Glomerular visceral epithelial cell (primary cell): Measurements from ENCODE around the gene EXOSC6.
"Not testable (repeated sequence)": the region's sequence is repeated elsewhere in the genome, so short reads cannot be mapped to it uniquely, and the experiment has no call there.

Experiments used
- DNase-seq: peaks from one replicate; pipeline ENCODE4 v3.0.0-alpha.2; 2016; ENCODE audit errors: extremely low spot score

EXOSC6 gene

DNA sequence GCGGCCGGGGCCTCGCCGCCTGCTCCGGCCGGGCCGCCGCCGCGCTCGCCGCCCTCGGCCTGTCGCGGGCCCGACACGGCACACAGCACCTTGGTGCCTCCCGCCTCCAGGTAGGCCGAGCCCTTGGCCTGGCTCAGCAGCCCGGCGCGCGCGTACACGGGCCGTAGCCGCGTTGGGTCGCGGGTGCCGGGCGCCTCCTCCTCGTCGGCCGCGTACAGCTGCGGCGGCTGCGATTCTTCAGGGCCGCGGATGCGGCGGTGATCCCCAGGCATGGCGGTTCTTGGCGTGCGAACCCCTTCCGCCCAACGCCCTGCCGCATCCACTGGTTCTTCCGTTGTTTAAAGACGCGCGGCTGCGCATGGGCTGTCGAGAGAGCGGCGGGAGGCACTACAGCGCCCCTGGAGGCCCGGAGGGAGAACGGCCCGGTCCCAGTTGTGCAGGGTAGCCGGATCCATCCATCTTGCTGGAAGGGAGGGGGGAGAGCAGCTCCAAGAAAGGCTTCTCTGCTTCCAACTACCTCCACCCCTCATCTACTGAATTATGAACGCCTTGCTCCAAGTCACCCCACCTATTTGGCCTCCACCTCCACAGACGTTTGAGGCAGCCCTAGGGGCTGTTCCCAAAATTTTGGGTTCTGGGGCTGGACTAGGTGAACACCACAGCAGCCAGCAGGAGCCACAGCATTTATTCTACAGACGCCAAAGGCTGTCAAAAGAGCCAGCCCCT lies at the start of gene EXOSC6:
Gene EXOSC6, minus strand, starts transcription at position 312 of the 726 bp plus-strand sequence. Its CDS starts 40 bp downstream, at position 272.
- peak; percentile 93 for DNase-seq

DNA sequence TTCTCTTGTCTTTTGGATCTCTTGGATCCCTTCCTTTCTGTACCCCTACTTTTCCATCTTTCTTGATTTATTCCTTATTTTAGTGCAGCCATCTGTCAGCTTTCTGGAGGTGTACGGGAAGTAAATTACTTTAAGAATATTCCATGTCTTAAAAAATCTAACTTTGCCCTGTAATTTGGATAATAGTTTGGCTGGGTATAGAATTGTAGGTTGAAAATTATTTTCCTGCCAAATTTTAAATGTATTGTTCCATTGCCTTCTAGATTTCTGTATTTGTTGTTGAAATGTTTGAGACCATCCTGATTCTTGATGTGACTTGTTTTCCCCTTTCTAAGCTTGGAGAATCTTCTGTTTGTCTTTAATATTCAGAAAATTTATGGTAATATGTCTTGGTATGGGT lies 49.4 kb upstream of the EXOSC6 start:
- no peak for DNase-seq

- DNase-seq = peak; percentile 65
These were observed 47.5 kb upstream of the EXOSC6 start, which contains the start of gene DDX19B for GRCh38 chr16:70298988-70299938. DDX19B (plus strand) TSS chr16:70299186; CDS start chr16:70299298, 112 bp downstream.

GRCh38 chr16:70295634-70296033 lies 43.9 kb upstream of the EXOSC6 start:
- no peak for DNase-seq

DNA sequence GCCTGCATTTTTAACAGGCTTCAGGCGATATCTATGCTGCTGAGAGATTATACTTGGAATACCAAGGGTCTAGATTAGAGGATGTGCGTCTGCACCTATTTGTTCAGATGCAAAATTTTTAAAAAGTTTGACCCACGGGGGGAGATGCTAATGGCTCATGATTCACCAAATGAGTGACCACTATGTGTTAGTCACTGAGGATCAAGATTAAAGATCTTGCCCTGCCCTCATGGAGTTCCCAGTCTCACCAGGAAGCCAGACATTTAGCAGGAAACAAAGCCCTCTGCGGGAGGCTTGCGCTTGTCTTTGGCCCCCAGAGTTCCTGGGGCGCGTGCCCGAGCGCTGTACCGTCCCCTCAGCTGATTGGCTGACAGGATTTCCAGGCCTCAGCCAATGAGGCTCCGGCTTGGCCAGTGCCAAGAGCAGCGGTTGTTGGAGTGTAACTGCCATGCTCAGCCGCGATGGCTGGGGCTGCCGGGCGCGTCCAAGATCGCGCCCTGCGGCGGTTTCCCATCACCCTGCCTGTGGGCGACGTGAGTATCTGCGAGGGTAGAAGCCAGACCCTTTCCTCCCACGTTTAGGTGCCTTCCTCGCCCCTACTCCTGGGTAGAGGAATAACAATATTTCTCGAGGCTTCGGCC lies 42.8 kb upstream of the EXOSC6 start:
- DNase-seq = no peak

DNA sequence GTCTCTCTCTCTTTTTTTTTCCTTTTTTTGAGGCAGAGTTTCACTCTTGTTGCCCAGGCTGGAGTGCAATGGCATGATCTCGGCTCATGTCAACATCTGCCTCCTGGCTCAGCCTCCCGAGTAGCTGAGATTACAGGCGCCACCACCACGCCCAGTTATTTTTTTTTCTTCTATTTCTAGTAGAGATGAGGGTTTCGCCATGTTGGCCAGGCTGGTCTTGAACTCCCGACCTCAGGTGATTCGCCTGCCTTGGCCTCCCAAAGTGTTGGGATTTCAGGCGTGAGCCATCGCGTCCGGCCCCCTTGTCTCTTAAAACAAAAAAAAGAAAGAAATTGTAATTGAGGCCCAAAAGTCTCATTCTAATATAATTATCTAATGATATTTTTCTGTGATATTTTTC lies 40.4 kb upstream of the EXOSC6 start:
- DNase-seq = not testable (repeated sequence)

DNA sequence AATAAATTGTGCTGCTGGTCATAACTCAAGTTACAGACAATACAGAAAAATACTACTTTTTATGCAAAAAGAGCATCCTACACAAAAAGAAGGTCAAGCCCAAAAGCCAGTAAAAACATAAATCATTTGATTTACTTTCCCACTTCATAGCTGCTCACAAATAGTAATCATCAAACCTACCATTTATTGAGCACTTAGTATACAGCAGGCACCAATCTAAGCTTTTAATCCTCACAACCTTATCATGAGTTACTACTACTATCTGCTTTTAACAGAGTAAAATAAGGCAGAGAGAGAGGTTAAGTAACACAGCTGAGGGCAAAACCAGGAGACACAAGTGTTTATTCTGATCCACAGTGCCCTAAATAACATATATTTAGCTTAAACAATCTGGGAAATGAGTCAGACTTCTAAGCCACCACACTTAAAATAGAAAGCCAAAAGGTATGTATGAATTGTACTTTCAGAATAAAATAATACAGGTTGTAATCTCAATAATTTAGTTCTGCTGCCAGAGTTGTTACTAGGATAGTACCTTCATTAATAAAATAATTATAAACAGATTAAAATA lies 39.3 kb upstream of the EXOSC6 start:
- no peak for DNase-seq

- DNase-seq = peak; percentile 99
These were observed 37.7 kb upstream of the EXOSC6 start, which contains the start of gene AARS1 for GRCh38 chr16:70289229-70290094. AARS1 (minus strand) TSS chr16:70289506; CDS start chr16:70282763, 6,743 bp downstream.

DNA sequence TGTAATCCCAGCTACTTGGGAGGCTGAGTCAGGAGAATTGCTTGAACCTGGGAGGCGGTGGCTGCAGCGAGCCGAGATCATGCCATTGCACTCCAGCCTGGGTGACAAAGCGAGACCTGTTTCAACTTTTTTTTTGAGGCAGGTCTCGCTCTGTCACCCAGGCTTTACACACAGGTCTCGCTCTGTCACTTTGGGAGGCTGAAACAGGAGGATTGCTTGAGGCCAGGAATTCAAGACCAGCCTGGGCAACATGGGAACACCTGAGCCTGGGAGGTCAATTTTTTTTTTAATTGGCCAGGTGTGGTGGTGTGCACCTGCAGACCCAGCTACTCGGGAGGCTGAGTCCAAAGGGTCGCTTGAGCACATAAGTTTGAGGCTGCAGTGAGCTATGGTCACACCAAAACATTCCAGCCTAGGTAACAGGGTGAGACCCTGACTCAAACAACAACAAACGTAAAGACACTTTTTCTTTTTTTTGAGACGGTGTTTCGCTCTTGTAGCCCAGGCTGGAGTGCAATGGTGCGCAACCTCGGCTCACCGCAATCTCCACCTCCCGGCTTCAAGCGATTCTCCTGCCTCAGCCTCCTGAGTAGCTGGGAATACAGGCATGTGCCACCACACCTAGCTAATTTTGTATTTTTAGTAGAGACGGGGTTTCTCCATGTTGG lies 35.7 kb upstream of the EXOSC6 start:
- DNase-seq = not testable (repeated sequence)

- DNase-seq = no peak
These were observed 24.7 kb upstream of the EXOSC6 start for GRCh38 chr16:70276392-70276791.

GRCh38 chr16:70271696-70272095 lies 20.0 kb upstream of the EXOSC6 start:
- DNase-seq = no peak

DNA sequence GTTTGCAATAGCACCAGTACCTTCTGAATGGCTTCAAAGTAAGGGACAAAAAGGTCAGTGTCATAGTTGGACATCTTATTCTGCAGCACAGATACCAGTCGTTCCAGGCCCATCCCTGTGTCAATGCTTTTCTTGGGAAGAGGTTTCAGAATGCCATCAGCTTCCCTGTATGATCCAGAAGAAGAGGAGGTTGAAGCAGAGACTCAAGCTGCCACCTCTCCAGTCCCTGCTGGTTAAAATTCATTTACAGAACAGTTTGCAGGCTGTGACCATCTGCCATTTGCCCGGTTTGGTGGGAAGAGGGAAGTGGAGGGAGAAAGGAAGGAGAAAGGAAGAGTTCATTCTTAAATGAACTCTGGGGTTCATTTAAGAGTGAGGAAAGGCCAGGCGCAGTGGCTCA lies 18.4 kb upstream of the EXOSC6 start:
- DNase-seq = no peak

DNA sequence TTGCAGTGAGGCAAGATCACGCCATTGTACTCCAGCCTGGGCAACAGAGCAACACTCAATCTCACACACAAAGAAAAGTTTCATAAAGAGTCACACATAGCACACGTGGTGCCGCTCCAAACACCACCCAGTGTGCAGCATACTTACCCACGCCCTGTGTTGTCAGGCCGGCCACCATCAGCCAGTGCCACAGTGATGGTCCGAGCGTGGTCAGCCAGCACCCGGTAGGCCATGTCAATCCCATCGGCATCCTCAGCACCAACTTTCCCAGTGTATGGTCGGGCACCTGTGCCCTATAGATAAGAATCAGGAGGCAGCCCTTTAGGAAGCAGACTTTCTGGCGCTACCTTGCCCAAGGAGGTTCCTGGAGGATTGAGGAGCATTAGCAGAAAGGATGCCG lies 17.7 kb upstream of the EXOSC6 start:
- no peak for DNase-seq

- DNase-seq = not testable (repeated sequence)
These were observed 16.2 kb upstream of the EXOSC6 start for GRCh38 chr16:70267922-70268321.

GRCh38 chr16:70267516-70267915 lies 15.8 kb upstream of the EXOSC6 start:
- peak; percentile 50 for DNase-seq

- not testable (repeated sequence) for DNase-seq
These were observed 8.2 kb upstream of the EXOSC6 start for GRCh38 chr16:70259903-70260302.

DNA sequence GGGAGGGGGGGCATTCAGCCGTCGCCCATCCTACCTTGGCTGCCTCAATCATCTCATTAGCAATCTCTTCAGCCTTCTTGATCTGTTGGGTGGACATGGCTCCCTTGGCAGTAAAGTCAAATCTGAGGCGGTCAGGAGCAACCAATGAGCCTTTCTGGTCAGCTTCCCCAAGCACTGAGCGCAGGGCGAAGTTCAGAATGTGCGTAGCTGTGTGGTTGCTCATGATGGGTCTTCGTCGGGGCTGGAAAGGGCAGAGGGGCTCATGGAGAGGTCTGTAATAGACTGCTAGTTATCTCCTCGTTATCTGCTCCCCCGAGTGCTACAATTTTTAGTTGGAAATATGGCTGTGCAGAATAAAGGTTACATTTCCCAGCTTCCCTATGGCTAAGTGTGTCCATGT lies 7.2 kb upstream of the EXOSC6 start:
- no peak for DNase-seq

DNA sequence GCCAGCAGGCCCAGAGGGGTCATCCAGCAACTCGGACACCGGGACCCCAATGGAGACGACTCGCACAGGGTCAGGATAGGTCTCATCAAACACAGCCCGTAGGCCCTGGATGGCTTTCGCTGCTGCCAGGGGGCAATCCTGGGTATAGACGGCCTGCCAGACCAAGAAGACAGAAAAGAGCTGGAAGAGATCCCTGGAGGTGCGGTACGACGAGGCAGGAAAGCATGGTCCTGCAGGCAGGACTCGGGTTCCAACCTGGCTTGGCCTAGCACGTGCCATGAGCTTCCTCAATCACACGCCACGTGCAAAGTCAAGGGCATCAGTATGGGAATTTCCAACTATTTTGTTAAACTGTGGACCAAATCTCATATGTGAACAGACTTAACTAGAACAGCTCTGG lies 6.3 kb upstream of the EXOSC6 start:
- DNase-seq = no peak

DNA sequence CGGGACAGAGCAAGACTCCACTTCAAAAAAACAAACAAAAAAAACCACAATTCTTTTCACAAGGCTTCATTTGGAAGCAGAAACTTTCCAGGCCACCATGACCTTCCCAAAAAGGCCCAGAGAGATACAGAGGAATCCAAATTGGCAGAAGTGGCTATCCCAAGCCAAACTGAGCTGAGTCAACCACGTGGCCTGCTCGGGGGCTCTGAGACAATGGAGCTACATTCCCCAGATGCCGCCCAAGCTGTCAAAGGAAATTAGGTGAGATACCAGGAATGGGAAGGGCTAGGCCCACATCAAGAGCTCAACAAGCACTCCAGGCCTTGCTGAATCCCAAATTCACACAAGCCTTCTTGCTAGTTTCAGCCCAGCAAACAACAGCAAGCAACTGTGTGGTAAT lies 5.7 kb upstream of the EXOSC6 start:
- DNase-seq = no peak

DNA sequence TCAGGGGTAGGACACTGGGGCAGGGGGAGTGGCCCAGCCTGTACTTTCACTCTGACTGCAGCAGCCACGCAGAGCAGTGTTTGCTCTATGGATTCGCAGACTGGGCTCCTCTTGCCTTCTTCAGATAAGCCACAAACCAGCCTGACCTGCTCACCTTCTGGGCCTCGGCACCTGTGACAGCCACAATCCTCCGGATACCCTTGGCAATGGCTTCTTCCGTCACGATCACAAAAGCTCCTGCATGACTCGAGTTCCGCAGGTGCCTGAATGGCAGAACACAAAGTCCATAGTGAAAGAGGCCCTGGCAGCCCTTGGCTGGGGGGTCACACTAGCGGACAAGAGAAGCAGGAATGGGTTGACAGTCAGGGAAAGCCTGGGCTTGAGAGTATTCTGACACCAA lies 3.8 kb upstream of the EXOSC6 start:
- DNase-seq = no peak
